ENCODE results near the gene ZNRF1. TPM values are rescaled to one million over a fixed set of nuclear protein-coding genes. Genes with fewer than 3 reads are reported as not detected.
A peak's percentile ranks its signal among the peaks of the same experiment; 100 is the strongest.
"Not testable (repeated sequence)": the region's sequence is repeated elsewhere in the genome, so short reads cannot be mapped to it uniquely, and the experiment has no call there.

Gene ZNRF1
- total and polyA plus RNA-seq, 4 donors: 7.9 to 10.9 (median 9.2) TPM

DNA sequence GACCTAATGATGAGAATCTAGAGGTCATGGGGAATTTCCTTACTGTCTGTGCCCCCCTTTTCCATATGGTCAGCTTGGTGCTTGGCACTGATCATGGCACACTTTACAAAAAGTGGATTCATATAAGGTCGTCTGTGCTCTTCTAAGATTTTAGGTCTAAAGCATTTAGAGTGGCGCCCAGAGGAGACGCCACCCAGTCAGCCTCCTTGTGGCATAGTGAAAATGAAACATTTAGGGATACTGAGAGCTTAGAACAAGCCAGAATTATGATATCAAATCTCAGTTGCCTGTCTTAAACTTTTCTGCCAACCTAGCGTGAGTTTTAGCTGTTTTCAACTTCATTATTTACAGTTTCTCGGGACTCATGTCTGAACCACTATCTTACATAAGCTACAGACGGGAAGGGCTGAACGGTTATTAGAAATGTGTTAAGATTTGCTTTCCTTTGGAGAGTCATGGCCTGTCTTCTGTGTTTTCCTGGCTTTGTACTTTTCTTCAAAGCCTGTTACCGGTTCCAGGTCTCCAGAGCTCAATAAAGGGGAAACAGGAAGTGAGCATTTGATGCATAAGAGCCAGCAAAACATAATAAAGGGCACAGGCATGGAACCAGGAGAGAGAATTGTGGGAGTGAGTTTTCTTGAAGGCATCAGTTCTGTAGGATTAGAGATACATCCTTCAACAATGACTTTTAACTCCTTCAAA is 13.7 kb downstream of the ZNRF1 start:
- Histone ChIP-seq H3K27me3 (ENCODE audit: control insufficient read depth in 4 of 4, insufficient read depth in 4 of 4, low read length in 3 of 4) (no peaks in the 10 kb centered on the region), H3K9me3 (ENCODE audit: control insufficient read depth in 4 of 4, low read length in 3 of 4) (no peaks in the 10 kb centered on the region), H3K27ac (ENCODE audit: low read depth in 1 of 2, low read length in 2 of 2) (peak overlapping the region; percentile 31 to 50), H3K4me1 (ENCODE audit: control insufficient read depth in 4 of 4, insufficient read depth in 4 of 4, low read length in 3 of 4) (peaks cover 0 to 2% (median under 1%) of the 10 kb centered on the region in 4 donors), H3K4me3 (ENCODE audit: low read depth in 1 of 3, low read length in 3 of 3) (no peak overlapping the region), H3K36me3 (ENCODE audit: control insufficient read depth in 4 of 4, insufficient read depth in 3 of 4, low read depth in 1 of 4, low read length in 3 of 4) (no peaks in the 10 kb centered on the region), H3K9ac (ENCODE audit: low read depth in 1 of 2, low read length in 2 of 2) (no peak overlapping the region)
- no peak for DNase-seq (ENCODE audit: low spot score)
- 71% methylated on average over 8 of the region's 8 CpGs for WGBS
- TF ChIP-seq, protein P1, sequence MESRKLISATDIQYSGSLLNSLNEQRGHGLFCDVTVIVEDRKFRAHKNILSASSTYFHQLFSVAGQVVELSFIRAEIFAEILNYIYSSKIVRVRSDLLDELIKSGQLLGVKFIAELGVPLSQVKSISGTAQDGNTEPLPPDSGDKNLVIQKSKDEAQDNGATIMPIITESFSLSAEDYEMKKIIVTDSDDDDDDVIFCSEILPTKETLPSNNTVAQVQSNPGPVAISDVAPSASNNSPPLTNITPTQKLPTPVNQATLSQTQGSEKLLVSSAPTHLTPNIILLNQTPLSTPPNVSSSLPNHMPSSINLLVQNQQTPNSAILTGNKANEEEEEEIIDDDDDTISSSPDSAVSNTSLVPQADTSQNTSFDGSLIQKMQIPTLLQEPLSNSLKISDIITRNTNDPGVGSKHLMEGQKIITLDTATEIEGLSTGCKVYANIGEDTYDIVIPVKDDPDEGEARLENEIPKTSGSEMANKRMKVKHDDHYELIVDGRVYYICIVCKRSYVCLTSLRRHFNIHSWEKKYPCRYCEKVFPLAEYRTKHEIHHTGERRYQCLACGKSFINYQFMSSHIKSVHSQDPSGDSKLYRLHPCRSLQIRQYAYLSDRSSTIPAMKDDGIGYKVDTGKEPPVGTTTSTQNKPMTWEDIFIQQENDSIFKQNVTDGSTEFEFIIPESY (IDR thresholded peaks at IDR 0.05): no peak
- no peak for TF ChIP-seq SP1 (IDR thresholded peaks at IDR 0.05)

DNA sequence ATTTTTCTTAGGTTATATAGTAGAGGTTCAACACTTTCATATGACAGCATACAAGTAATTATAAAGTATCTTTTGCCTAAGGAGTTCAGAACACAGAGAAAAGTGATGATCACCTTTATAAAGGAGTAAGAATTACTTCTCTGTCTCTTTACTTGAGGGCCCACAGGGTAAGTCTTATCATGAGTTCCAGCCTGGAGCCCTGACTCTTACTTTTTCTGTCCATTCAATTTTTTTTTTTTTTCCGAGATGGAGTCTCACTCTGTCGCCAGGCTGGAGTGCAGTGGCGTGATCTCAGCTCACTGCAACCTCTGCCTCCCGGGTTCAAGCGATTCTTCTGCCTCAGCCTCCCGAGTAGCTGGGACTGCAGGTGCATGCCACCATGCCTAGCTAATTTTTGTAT is 14.3 kb downstream of the ZNRF1 start:
- not testable (repeated sequence) for DNase-seq (ENCODE audit: low spot score); H3K27me3 ChIP-seq (ENCODE audit: control insufficient read depth in 4 of 4, insufficient read depth in 4 of 4, low read length in 3 of 4); H3K9ac ChIP-seq (ENCODE audit: low read depth in 1 of 2, low read length in 2 of 2); H3K4me3 ChIP-seq (ENCODE audit: low read depth in 1 of 3, low read length in 3 of 3); H3K9me3 ChIP-seq (ENCODE audit: control insufficient read depth in 4 of 4, low read length in 3 of 4); H3K36me3 ChIP-seq (ENCODE audit: control insufficient read depth in 4 of 4, insufficient read depth in 3 of 4, low read depth in 1 of 4, low read length in 3 of 4); H3K4me1 ChIP-seq (ENCODE audit: control insufficient read depth in 4 of 4, insufficient read depth in 4 of 4, low read length in 3 of 4)
- 93% methylated on average over 6 of the region's 6 CpGs for WGBS
- peak overlapping the region in 1 of 2 donors; percentile 31 for H3K27ac ChIP-seq (ENCODE audit: low read depth in 1 of 2, low read length in 2 of 2)

DNA sequence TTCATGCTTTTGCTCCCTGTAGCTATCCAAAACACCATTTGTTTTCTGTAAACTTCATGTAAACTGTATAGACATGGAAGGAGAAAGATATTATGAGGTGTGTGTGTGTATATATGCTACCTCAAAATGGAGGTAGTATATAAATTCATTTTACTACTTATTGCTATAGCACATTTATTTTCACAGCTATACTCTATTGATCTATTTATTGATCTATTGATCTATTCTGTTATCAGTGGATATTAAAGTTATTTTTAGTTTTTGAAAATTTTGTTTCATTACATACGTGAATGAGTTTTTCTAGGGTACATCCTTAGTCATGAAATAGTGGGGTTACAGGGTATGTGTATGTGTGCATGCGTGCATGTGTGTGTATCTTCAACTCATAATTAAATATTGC is 15.5 kb downstream of the ZNRF1 start:
- no peak for DNase-seq (ENCODE audit: low spot score)
- Histone ChIP-seq H3K9ac (ENCODE audit: low read depth in 1 of 2, low read length in 2 of 2) (no peak overlapping the region), H3K27ac (ENCODE audit: low read depth in 1 of 2, low read length in 2 of 2) (no peak overlapping the region), H3K36me3 (ENCODE audit: control insufficient read depth in 4 of 4, insufficient read depth in 3 of 4, low read depth in 1 of 4, low read length in 3 of 4) (no peaks in the 10 kb centered on the region), H3K4me3 (ENCODE audit: low read depth in 1 of 3, low read length in 3 of 3) (no peak overlapping the region), H3K9me3 (ENCODE audit: control insufficient read depth in 4 of 4, low read length in 3 of 4) (no peaks in the 10 kb centered on the region), H3K27me3 (ENCODE audit: control insufficient read depth in 4 of 4, insufficient read depth in 4 of 4, low read length in 3 of 4) (no peaks in the 10 kb centered on the region), H3K4me1 (ENCODE audit: control insufficient read depth in 4 of 4, insufficient read depth in 4 of 4, low read length in 3 of 4) (peaks cover 0 to 2% (median under 1%) of the 10 kb centered on the region in 4 donors)
- WGBS: 98% methylated on average over 2 of the region's 2 CpGs
- TF ChIP-seq, protein P2, sequence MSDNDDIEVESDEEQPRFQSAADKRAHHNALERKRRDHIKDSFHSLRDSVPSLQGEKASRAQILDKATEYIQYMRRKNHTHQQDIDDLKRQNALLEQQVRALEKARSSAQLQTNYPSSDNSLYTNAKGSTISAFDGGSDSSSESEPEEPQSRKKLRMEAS (IDR thresholded peaks at IDR 0.05): no peak
- TF ChIP-seq SP1 (IDR thresholded peaks at IDR 0.05) (no peak), EGR1 (IDR thresholded peaks at IDR 0.05; ENCODE audit: low read depth in 2 of 2) (no peak), JUND (IDR thresholded peaks at IDR 0.05) (no peak), HNF4G (IDR thresholded peaks at IDR 0.05) (no peak), TAF1 (conservative IDR thresholded peaks at IDR 0.05) (no peak), RXRA (IDR thresholded peaks at IDR 0.05) (no peak), RAD21 (IDR thresholded peaks at IDR 0.05) (no peak)

DNA sequence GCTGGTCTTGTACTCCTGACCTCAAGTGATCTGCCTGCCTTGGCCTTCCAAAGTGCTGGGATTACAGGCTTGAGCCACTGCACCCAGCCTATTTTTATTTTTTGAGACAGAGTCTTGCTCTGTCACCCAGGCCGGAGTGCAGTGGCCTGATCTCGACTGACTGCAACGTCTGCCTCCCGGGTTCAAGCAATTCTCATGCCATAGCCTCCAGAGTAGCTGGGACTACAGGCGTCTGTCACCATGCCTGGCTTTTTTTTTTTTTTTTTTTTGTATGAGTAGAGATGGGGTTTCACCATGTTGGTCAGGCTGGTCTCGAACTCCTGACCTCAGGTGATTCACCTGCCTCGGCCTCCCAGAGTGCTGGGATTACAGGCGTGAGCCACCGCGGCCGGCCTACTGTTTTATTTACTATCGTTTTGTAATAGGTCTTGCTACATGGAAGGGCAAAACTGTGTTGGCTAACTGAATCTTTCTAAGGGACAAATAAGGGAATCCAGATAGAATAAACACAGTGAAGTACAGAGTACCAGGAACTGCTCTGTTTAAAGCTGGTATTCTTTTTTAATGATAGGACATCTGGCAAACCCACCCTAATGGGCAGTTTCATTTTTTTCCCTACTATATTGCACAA is 17.7 kb downstream of the ZNRF1 start:
- 58% methylated on average over 12 of the region's 12 CpGs for WGBS
- peak overlapping the region; percentile 64 to 73 for H3K27ac ChIP-seq (ENCODE audit: low read depth in 1 of 2, low read length in 2 of 2)
- H3K4me3 ChIP-seq (ENCODE audit: low read depth in 1 of 3, low read length in 3 of 3); H3K9me3 ChIP-seq (ENCODE audit: control insufficient read depth in 4 of 4, low read length in 3 of 4); H3K27me3 ChIP-seq (ENCODE audit: control insufficient read depth in 4 of 4, insufficient read depth in 4 of 4, low read length in 3 of 4); H3K4me1 ChIP-seq (ENCODE audit: control insufficient read depth in 4 of 4, insufficient read depth in 4 of 4, low read length in 3 of 4); H3K36me3 ChIP-seq (ENCODE audit: control insufficient read depth in 4 of 4, insufficient read depth in 3 of 4, low read depth in 1 of 4, low read length in 3 of 4); DNase-seq (ENCODE audit: low spot score); H3K9ac ChIP-seq (ENCODE audit: low read depth in 1 of 2, low read length in 2 of 2): not testable (repeated sequence)
- TF ChIP-seq, protein P3, sequence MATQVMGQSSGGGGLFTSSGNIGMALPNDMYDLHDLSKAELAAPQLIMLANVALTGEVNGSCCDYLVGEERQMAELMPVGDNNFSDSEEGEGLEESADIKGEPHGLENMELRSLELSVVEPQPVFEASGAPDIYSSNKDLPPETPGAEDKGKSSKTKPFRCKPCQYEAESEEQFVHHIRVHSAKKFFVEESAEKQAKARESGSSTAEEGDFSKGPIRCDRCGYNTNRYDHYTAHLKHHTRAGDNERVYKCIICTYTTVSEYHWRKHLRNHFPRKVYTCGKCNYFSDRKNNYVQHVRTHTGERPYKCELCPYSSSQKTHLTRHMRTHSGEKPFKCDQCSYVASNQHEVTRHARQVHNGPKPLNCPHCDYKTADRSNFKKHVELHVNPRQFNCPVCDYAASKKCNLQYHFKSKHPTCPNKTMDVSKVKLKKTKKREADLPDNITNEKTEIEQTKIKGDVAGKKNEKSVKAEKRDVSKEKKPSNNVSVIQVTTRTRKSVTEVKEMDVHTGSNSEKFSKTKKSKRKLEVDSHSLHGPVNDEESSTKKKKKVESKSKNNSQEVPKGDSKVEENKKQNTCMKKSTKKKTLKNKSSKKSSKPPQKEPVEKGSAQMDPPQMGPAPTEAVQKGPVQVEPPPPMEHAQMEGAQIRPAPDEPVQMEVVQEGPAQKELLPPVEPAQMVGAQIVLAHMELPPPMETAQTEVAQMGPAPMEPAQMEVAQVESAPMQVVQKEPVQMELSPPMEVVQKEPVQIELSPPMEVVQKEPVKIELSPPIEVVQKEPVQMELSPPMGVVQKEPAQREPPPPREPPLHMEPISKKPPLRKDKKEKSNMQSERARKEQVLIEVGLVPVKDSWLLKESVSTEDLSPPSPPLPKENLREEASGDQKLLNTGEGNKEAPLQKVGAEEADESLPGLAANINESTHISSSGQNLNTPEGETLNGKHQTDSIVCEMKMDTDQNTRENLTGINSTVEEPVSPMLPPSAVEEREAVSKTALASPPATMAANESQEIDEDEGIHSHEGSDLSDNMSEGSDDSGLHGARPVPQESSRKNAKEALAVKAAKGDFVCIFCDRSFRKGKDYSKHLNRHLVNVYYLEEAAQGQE (IDR thresholded peaks at IDR 0.05): peak; percentile 53
- TF ChIP-seq, protein P1 (IDR thresholded peaks at IDR 0.05): peak; percentile 35
- TF ChIP-seq HNF4G (IDR thresholded peaks at IDR 0.05) (peak; percentile 17), YY1 (IDR thresholded peaks at IDR 0.05) (peak; percentile 40), SP1 (IDR thresholded peaks at IDR 0.05) (peak; percentile 77), RAD21 (IDR thresholded peaks at IDR 0.05) (peak; percentile 34 to 50), NR2F2 (IDR thresholded peaks at IDR 0.05) (peak; percentile 35), JUND (IDR thresholded peaks at IDR 0.05) (peak; percentile 35 to 54)
- TF ChIP-seq, protein P2 (IDR thresholded peaks at IDR 0.05): peak; percentile 34
- TF ChIP-seq, protein P4, sequence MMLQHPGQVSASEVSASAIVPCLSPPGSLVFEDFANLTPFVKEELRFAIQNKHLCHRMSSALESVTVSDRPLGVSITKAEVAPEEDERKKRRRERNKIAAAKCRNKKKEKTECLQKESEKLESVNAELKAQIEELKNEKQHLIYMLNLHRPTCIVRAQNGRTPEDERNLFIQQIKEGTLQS (IDR thresholded peaks at IDR 0.05): peak; percentile 25
